Loucy (cell line): ENCODE results near the gene MAPK8IP1.

Source experiments
- EZH2phosphoT487 ChIP-seq: fragments of 200-600 bp; IDR thresholded peaks from 2 replicates; pipeline ENCODE4 v1.6.1; 2018; ENCODE audit warnings: antibody characterized with exemption, mild to moderate bottlenecking, moderate library complexity, borderline replicate concordance
- TF ChIP-seq, protein P1 (sequence below): fragments of 200-600 bp; sonication (generic); conservative IDR thresholded peaks from 2 replicates; pipeline ENCODE4 v1.5.1; 2014; ENCODE audit warnings: mild to moderate bottlenecking, antibody characterized with exemption, low read length

- TF ChIP-seq, protein P1, sequence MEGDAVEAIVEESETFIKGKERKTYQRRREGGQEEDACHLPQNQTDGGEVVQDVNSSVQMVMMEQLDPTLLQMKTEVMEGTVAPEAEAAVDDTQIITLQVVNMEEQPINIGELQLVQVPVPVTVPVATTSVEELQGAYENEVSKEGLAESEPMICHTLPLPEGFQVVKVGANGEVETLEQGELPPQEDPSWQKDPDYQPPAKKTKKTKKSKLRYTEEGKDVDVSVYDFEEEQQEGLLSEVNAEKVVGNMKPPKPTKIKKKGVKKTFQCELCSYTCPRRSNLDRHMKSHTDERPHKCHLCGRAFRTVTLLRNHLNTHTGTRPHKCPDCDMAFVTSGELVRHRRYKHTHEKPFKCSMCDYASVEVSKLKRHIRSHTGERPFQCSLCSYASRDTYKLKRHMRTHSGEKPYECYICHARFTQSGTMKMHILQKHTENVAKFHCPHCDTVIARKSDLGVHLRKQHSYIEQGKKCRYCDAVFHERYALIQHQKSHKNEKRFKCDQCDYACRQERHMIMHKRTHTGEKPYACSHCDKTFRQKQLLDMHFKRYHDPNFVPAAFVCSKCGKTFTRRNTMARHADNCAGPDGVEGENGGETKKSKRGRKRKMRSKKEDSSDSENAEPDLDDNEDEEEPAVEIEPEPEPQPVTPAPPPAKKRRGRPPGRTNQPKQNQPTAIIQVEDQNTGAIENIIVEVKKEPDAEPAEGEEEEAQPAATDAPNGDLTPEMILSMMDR = no peak
- TF ChIP-seq EZH2phosphoT487 = no peak
Observed at GRCh38 chr11:45910623-45911022, 25.2 kb downstream of the MAPK8IP1 start.
